Sciatic nerve (tissue), 2 donors: ENCODE measurements around the gene GOLGA8M. TPM values are rescaled to one million over a fixed set of nuclear protein-coding genes. Genes with fewer than 3 reads are reported as not detected.
A peak's percentile ranks its signal among the peaks of the same experiment; 100 is the strongest.
"Not testable (repeated sequence)": the region's sequence is repeated elsewhere in the genome, so short reads cannot be mapped to it uniquely, and the experiment has no call there.

Experiments
- ATAC-seq: fragments of 200-7000 bp; cut with Tn5 transposase; one replicate; pipeline ENCODE4 v1.9.1; 2020; ENCODE audit warnings: mild to moderate bottlenecking, moderate library complexity
- DNase-seq: peaks from one replicate; pipeline ENCODE4 v3.0.0-alpha.2; 2020; ENCODE audit warnings: low spot score
- intact Hi-C: fragments of 100-400 bp; cut with DNase I; formaldehyde crosslinking; loops from one replicate; pipeline ENCODE4 v1.14.2; 2022
- total RNA-seq: library from RNA; stranded (reverse); fragmentation: NEBNext Ultra II Directional; extraction: Animal tissue kit (Norgen Biotek cat#: 25700); gene quantifications from one replicate; pipeline ENCODE4 v1.2.1, GENCODE V29; 2021
- donor health status: DM: no; HTN: no; CAD: no.
- donor health status: DM: no; HTN: no; CAD: no.

GOLGA8M gene
- 16.0 TPM for total RNA-seq

GRCh38 chr15:28712270-28712669 is at the start of gene GOLGA8M:
Gene GOLGA8M (minus strand): TSS chr15:28712421. CDS start chr15:28712323, 98 bp downstream.
- DNase-seq, intact Hi-C loops, ATAC-seq: not testable (repeated sequence)

GRCh38 chr15:28742890-28743289 is 30.7 kb upstream of the GOLGA8M start:
- intact Hi-C loops, ATAC-seq, DNase-seq: not testable (repeated sequence)

GRCh38 chr15:28738590-28739292 is 26.5 kb upstream of the GOLGA8M start:
- ATAC-seq, DNase-seq, intact Hi-C loops: not testable (repeated sequence)

GRCh38 chr15:28738200-28738561 is 26.0 kb upstream of the GOLGA8M start:
- peak; percentile 36 for ATAC-seq
- intact Hi-C loops, DNase-seq: not testable (repeated sequence)

GRCh38 chr15:28737521-28738199 is 25.4 kb upstream of the GOLGA8M start:
- DNase-seq (peak; percentile 61), ATAC-seq (peak; percentile 88)
- intact Hi-C loops: not testable (repeated sequence)

- intact Hi-C loops, DNase-seq, ATAC-seq: not testable (repeated sequence)
These were observed 15.8 kb upstream of the GOLGA8M start for GRCh38 chr15:28728061-28728460.

GRCh38 chr15:28727026-28727425 is 14.8 kb upstream of the GOLGA8M start:
- ATAC-seq, DNase-seq, intact Hi-C loops: not testable (repeated sequence)

GRCh38 chr15:28726102-28726501 is 13.9 kb upstream of the GOLGA8M start:
- ATAC-seq: no peak
- DNase-seq: no peak
- intact Hi-C loops: no loop called here

- ATAC-seq (no peak), DNase-seq (no peak)
- intact Hi-C loops: no loop called here
These were observed 13.3 kb upstream of the GOLGA8M start for GRCh38 chr15:28725556-28725955.

GRCh38 chr15:28723986-28724385 is 11.8 kb upstream of the GOLGA8M start:
- DNase-seq, ATAC-seq, intact Hi-C loops: not testable (repeated sequence)

GRCh38 chr15:28719626-28720025 is 7.4 kb upstream of the GOLGA8M start:
- ATAC-seq, intact Hi-C loops, DNase-seq: not testable (repeated sequence)

- intact Hi-C loops, ATAC-seq, DNase-seq: not testable (repeated sequence)
These were observed 6.4 kb upstream of the GOLGA8M start for GRCh38 chr15:28718576-28718975.

- intact Hi-C loops, DNase-seq, ATAC-seq: not testable (repeated sequence)
These were observed 2.0 kb upstream of the GOLGA8M start for GRCh38 chr15:28714176-28714575.

GRCh38 chr15:28703927-28704326 is 8.3 kb downstream of the GOLGA8M start:
- intact Hi-C loops, DNase-seq, ATAC-seq: not testable (repeated sequence)

- ATAC-seq, intact Hi-C loops, DNase-seq: not testable (repeated sequence)
These were observed 9.8 kb downstream of the GOLGA8M start for GRCh38 chr15:28702427-28702826.

- DNase-seq, intact Hi-C loops, ATAC-seq: not testable (repeated sequence)
These were observed 18.0 kb downstream of the GOLGA8M start for GRCh38 chr15:28694006-28694751.

- intact Hi-C loops, DNase-seq, ATAC-seq: not testable (repeated sequence)
These were observed 19.2 kb downstream of the GOLGA8M start for GRCh38 chr15:28693021-28693420.

- ATAC-seq, intact Hi-C loops, DNase-seq: not testable (repeated sequence)
These were observed 38.7 kb downstream of the GOLGA8M start for GRCh38 chr15:28673533-28673932.

- DNase-seq, intact Hi-C loops, ATAC-seq: not testable (repeated sequence)
These were observed 40.1 kb downstream of the GOLGA8M start for GRCh38 chr15:28672122-28672521.
